Lower leg skin (tissue), 4 donors: Measurements from ENCODE around the gene WNK2. TPM values are rescaled to one million over a fixed set of nuclear protein-coding genes. Genes with fewer than 3 reads are reported as not detected.

Experiments used
- DNase-seq, 2 donors: peaks; one replicate each; pipeline ENCODE4 v3.0.0-alpha.2; 2019; ENCODE audit warnings: low spot score in 2 of 2
- H3K4me3 ChIP-seq: fragments of 200-600 bp; sonication (generic); 2 replicates; pipeline ENCODE4 v1.5.1; 2017; ENCODE audit warnings: mild to moderate bottlenecking, low read depth; ENCODE audit not compliant: poor library complexity, severe bottlenecking
- POLR2A ChIP-seq, 2 donors: fragments of 450-650 bp; IDR thresholded peaks; one replicate each; pipeline ENCODE4 v1.6.1; 2016 to 2017; ENCODE audit warnings: antibody characterized with exemption in 2 of 2, mild to moderate bottlenecking in 1 of 2, moderate library complexity in 1 of 2
- WGBS, 2 donors: methylation state at CpG; one replicate each; pipeline ENCODE4 v1.1.5; 2018; 5-methylcytosine and 5-hydroxymethylcytosine counted together
- intact Hi-C: fragments of 100-400 bp; cut with DNase I; formaldehyde crosslinking; loops from one replicate; pipeline ENCODE4 v1.15.0; 2023; ENCODE audit warnings: low total_unique reads
- total RNA-seq, 4 donors: library from RNA; depleted of rRNA; stranded (reverse); fragments of >200 nt; gene quantifications; one replicate each; pipeline ENCODE4 v1.1.0, GENCODE V29; 2016
- TF ChIP-seq, protein P1 (sequence below), 3 donors: fragments of 450-650 bp; IDR thresholded peaks; one replicate each; pipeline ENCODE4 v1.5.1; 2016; ENCODE audit warnings: antibody characterized with exemption in 3 of 3, mild to moderate bottlenecking in 3 of 3, moderate library complexity in 2 of 3

The WNK2 gene
- total RNA-seq, 4 donors from 2014 or later, result 35.3 to 53.6 (median 42.6) TPM

DNA sequence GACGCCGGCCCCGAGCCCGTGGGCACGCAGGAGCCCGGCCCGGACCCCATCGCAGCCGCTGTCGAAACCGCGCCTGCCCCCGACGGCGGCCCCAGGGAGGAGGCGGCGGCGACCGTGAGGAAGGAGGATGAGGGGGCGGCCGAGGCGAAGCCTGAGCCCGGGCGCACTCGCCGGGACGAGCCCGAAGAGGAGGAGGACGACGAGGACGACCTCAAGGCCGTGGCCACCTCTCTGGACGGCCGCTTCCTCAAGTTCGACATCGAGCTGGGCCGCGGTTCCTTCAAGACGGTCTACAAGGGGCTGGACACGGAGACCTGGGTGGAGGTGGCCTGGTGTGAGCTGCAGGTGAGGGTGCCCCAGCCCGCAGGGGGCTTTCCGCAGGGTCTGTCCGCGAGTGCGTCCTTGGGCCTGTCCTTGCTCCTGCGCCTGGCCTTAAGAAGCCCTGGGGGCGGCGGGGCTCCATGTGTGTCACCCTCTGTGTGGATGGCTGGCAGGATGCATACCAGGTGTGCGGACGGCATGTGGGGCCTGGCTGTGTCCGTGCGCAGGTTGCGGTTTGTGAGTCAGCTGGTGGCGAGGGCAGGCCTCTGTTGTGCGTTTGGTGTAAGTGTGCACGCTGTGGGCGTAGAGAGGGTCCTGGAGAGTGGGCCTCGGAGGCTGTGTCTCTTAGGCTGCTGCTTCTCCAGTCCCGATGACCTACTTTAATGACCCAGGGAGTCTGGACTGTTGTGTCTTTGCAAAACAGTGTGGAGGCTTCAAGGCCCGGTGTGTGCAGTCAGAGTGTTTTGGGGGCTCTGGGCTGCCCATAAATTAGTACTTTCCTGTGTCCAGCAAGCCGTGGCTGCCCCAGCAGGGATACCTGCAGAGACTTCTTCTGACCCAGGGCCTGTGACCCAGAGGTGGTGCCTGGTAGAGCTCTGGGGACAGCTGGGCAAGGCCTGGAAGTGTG lies 1.6 kb downstream of the WNK2 start:
- no peak overlapping the region for H3K4me3 ChIP-seq
- TF ChIP-seq, protein P1, sequence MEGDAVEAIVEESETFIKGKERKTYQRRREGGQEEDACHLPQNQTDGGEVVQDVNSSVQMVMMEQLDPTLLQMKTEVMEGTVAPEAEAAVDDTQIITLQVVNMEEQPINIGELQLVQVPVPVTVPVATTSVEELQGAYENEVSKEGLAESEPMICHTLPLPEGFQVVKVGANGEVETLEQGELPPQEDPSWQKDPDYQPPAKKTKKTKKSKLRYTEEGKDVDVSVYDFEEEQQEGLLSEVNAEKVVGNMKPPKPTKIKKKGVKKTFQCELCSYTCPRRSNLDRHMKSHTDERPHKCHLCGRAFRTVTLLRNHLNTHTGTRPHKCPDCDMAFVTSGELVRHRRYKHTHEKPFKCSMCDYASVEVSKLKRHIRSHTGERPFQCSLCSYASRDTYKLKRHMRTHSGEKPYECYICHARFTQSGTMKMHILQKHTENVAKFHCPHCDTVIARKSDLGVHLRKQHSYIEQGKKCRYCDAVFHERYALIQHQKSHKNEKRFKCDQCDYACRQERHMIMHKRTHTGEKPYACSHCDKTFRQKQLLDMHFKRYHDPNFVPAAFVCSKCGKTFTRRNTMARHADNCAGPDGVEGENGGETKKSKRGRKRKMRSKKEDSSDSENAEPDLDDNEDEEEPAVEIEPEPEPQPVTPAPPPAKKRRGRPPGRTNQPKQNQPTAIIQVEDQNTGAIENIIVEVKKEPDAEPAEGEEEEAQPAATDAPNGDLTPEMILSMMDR (IDR thresholded peaks at IDR 0.05), result no peak
- no peak for TF ChIP-seq POLR2A (IDR thresholded peaks at IDR 0.05)
- WGBS, 2 donors, result 72 to 88% methylated on average over 51 to 59 of the region's 61 CpGs
- intact Hi-C loops, result no loop called here
- no peak for DNase-seq

DNA sequence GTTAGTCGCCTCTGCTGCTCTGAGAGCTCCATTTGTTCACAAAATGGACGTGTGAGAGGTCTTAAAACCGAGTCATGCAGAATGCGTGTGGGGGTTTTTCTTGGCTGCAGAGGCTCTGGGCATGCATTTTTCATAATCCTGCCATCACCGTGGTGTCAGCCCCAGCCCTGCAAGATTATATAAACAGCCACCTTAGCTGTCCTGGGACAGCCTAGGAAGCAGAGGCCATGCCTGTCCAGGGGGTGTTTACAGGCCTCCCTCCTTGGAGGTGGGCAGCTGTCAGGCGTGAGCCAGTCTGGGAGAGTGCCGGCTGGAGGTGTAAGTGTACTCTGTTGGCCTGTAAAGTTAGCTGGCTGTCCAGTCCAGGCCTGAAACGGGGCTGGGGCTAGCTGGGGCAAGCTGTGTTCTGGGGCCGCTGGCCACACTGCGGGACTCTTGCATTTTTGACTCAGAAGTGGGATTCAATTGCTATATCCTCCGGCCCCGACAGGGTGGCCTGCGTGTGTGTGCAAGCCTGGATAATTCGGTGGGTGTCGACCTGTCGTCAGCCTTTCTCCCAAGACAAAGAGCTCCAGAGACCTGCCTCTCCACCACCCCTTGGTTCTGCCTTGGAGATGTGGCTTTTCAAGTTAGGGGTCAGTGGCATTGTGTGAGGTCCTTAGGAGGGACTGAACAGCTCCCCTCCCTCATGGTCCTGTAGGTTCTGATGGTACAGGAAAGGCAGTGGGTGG lies 2.4 kb downstream of the WNK2 start:
- H3K4me3 ChIP-seq, result no peak overlapping the region
- DNase-seq, result no peak
- TF ChIP-seq POLR2A (IDR thresholded peaks at IDR 0.05), result no peak
- TF ChIP-seq, protein P1 (IDR thresholded peaks at IDR 0.05), result no peak
- WGBS, 2 donors, result 70 to 74% methylated on average over 13 to 15 of the region's 16 CpGs
- intact Hi-C loops, result no loop called here

DNA sequence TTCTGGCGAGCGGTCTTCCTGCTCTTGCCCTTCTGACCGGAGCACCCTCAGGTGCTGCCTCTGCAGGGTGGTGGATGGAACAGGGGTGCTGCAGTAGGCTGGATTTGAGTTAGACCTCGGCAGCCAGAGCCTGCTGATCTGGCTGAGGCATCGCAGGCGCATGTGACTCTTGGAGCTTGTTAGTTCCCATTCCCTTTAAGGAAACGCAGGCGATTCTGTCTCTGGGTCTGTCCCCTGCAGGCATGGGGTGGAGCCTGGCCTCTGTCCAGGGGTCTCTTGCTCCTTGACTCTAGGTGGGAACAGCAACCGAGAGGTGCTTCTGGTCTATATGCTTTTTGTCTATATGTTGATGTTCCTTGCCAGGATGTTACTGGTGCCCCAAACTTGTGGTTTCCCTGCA lies 3.1 kb downstream of the WNK2 start:
- TF ChIP-seq, protein P1 (IDR thresholded peaks at IDR 0.05), result no peak
- TF ChIP-seq POLR2A (IDR thresholded peaks at IDR 0.05), result no peak
- intact Hi-C loops, result no loop called here
- 52 to 68% methylated on average over 9 of the region's 9 CpGs for WGBS, 2 donors
- no peak overlapping the region for H3K4me3 ChIP-seq
- no peak for DNase-seq

DNA sequence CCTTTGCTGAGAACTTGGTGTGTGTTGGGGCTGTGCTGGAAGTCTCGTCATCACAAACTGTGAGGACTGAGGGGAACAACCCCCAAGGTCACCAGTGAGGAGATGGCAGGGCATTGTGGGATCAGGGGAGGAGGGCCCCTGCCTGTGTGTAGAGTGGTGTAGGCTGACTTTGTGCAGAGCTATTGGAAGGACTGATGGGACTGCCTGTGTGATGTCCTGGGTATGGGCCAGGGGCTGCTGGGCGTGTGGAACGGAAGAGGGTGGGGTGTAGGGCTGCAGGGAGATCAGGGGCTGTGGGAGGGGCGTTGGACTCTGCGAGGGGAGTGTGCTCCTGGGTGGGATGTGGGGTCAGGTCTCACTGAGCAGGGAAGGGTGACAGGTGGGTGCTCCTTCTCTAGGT lies 3.6 kb downstream of the WNK2 start:
- WGBS, 2 donors, result 73 to 74% methylated on average over 5 of the region's 5 CpGs
- TF ChIP-seq, protein P1 (IDR thresholded peaks at IDR 0.05), result no peak
- TF ChIP-seq POLR2A (IDR thresholded peaks at IDR 0.05), result no peak
- intact Hi-C loops, result no loop called here
- no peak overlapping the region for H3K4me3 ChIP-seq
- DNase-seq, result no peak

DNA sequence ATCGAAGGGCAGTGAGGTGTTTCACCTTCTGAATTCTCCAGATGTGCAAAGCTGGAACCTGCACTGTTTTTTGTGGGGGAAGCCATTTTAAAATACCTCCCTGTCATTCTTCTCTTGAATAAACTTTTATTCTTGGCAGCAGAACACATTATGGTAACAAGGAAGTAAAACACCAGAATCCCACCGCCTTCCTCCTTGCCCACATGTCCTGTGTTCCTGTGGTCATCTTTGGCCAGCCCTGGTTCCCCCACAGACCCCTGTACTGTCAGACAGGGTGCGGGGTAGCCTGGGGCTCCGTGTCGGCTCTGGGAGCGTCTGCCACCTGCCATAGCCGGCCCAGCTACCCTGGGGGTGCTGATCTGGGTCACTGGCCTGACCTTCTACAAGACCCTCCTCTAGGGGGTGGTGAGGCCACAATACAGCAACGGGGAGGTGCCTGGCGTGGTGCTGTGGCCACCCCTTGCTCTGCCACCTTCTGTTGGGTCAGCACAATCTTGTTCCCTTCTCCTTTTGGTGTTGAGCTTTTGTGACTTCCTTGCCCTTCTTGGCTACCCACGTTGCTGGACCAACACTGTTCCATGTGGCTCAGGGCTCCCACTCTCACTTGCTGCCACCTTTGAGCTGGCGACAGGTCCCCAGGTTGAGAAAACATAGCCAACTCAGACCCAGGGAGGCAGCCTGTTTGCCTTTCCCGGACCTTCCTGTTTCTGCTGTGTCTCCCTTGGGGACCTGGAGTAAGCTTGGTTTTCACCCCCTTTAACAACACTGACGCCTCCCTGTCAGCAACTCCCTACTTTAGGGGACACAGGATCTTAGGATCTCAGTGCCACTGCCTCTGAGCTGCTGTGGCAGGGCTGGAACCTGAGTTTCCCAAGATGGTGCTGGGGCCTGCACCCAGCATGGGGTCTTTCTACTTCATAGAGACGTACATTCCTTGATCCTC lies 4.8 kb downstream of the WNK2 start:
- intact Hi-C loops, result no loop called here
- TF ChIP-seq, protein P1 (IDR thresholded peaks at IDR 0.05), result no peak
- TF ChIP-seq POLR2A (IDR thresholded peaks at IDR 0.05), result no peak
- no peak for DNase-seq
- 72 to 81% methylated on average over 14 of the region's 14 CpGs for WGBS, 2 donors
- no peak overlapping the region for H3K4me3 ChIP-seq
